ENCODE data around the gene GALNTL6.

DNA sequence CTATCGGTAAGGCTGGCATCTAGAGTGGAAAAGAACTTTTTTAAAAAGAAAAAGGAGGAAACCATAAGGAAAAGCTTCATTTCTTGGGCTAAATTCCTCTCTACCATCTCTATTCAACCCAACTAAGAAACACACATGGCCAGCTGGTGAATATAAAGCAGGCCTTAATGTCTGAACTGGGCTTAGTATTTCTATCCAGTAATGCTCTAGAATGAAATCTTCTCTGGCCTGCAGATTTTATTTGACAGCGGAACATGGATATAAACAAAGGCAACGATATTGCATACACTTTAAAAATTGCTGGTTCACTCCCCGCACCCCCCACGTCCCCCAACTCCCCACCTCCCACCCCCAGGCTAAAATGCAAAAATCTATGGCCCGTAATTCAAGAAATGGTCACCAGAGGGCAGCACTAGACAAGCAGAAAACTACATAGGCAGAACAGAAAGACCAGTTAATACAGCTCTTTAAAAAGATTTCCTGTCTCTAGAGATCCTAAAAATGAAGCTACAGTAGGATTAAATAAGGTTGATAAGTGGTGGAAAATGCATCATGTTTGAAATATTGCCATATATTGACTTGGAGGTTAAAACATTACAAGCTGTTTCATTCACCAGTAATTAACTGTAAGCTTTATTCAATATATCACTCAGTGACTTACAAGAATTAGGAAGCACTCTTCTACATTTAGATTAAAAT is 1200.2 kb downstream of the GALNTL6 start:
- TF ChIP-seq, protein P1, sequence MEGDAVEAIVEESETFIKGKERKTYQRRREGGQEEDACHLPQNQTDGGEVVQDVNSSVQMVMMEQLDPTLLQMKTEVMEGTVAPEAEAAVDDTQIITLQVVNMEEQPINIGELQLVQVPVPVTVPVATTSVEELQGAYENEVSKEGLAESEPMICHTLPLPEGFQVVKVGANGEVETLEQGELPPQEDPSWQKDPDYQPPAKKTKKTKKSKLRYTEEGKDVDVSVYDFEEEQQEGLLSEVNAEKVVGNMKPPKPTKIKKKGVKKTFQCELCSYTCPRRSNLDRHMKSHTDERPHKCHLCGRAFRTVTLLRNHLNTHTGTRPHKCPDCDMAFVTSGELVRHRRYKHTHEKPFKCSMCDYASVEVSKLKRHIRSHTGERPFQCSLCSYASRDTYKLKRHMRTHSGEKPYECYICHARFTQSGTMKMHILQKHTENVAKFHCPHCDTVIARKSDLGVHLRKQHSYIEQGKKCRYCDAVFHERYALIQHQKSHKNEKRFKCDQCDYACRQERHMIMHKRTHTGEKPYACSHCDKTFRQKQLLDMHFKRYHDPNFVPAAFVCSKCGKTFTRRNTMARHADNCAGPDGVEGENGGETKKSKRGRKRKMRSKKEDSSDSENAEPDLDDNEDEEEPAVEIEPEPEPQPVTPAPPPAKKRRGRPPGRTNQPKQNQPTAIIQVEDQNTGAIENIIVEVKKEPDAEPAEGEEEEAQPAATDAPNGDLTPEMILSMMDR (IDR thresholded peaks at IDR 0.05), result peak; percentile 23 to 73
- TF ChIP-seq POLR2A (IDR thresholded peaks at IDR 0.05), result no peak
- TF ChIP-seq POLR2AphosphoS5 (IDR thresholded peaks at IDR 0.05), result no peak

Measured in suprapubic skin (tissue), 4 donors.